HG02642 (cell line): ENCODE measurements around the gene SCGB1A1.
"Not testable (repeated sequence)": the region's sequence is repeated elsewhere in the genome, so short reads cannot be mapped to it uniquely, and the experiment has no call there.

Experiments used
- ATAC-seq: cut with Tn5 transposase; IDR thresholded peaks from one replicate; pipeline ENCODE4 v1.9.1; 2021; ENCODE audit warnings: mild to moderate bottlenecking; ENCODE audit not compliant: unreplicated experiment, poor library complexity

The SCGB1A1 gene

GRCh38 chr11:62444835-62445234 is 26.0 kb downstream of the SCGB1A1 start:
- ATAC-seq, result no peak

GRCh38 chr11:62445314-62445740 is 26.5 kb downstream of the SCGB1A1 start:
- no peak for ATAC-seq

- no peak for ATAC-seq
These were observed 27.3 kb downstream of the SCGB1A1 start for GRCh38 chr11:62446091-62446490.

GRCh38 chr11:62449451-62449851 is 30.6 kb downstream of the SCGB1A1 start:
- ATAC-seq, result no peak

- ATAC-seq, result not testable (repeated sequence)
These were observed 31.1 kb downstream of the SCGB1A1 start for GRCh38 chr11:62449912-62450311.

GRCh38 chr11:62450543-62451240 is 31.9 kb downstream of the SCGB1A1 start:
- no peak for ATAC-seq

GRCh38 chr11:62451241-62451621 is 32.4 kb downstream of the SCGB1A1 start:
- ATAC-seq, result no peak

- ATAC-seq, result no peak
These were observed 33.4 kb downstream of the SCGB1A1 start for GRCh38 chr11:62452261-62452660.

GRCh38 chr11:62452839-62453468 is 34.1 kb downstream of the SCGB1A1 start:
- no peak for ATAC-seq

GRCh38 chr11:62456630-62457029 is 37.8 kb downstream of the SCGB1A1 start:
- ATAC-seq, result no peak

GRCh38 chr11:62457478-62457877 is 38.6 kb downstream of the SCGB1A1 start:
- no peak for ATAC-seq

- no peak for ATAC-seq
These were observed 39.6 kb downstream of the SCGB1A1 start for GRCh38 chr11:62458212-62459002.

GRCh38 chr11:62459080-62459479 is 40.2 kb downstream of the SCGB1A1 start:
- ATAC-seq, result no peak

- ATAC-seq, result no peak
These were observed 43.1 kb downstream of the SCGB1A1 start for GRCh38 chr11:62461740-62462507.

GRCh38 chr11:62462508-62462892 is 43.7 kb downstream of the SCGB1A1 start:
- ATAC-seq, result no peak

GRCh38 chr11:62463121-62463542 is 44.3 kb downstream of the SCGB1A1 start:
- ATAC-seq, result no peak

- no peak for ATAC-seq
These were observed 45.8 kb downstream of the SCGB1A1 start for GRCh38 chr11:62464655-62465054.

- no peak for ATAC-seq
These were observed 47.6 kb downstream of the SCGB1A1 start for GRCh38 chr11:62466444-62466843.

GRCh38 chr11:62468577-62468976 is 49.7 kb downstream of the SCGB1A1 start:
- ATAC-seq, result no peak

- no peak for ATAC-seq
These were observed 52.8 kb downstream of the SCGB1A1 start for GRCh38 chr11:62471603-62472002.
